Testis (tissue), 3 donors: ENCODE results near the gene KCNQ1. TPM values are rescaled to one million over a fixed set of nuclear protein-coding genes. Genes with fewer than 3 reads are reported as not detected.

Experiments used
- DNase-seq: peaks from one replicate; pipeline ENCODE4 v3.0.0-alpha.2; 2019
- H3K27ac ChIP-seq, 2 donors: fragments of 200-600 bp; sonication (generic); one replicate each; pipeline ENCODE4 v1.5.1; 2019
- H3K27me3 ChIP-seq: fragments of 200-600 bp; sonication (generic); one replicate; pipeline ENCODE4 v1.5.1; 2019
- H3K36me3 ChIP-seq: fragments of 200-600 bp; sonication (generic); one replicate; pipeline ENCODE4 v1.5.1; 2017; ENCODE audit warnings: low read depth; ENCODE audit errors: missing control alignments
- H3K4me1 ChIP-seq: fragments of 200-600 bp; sonication (generic); one replicate; pipeline ENCODE4 v1.5.1; 2019
- H3K4me3 ChIP-seq, 2 donors: fragments of 200-600 bp; sonication (generic); one replicate each; pipeline ENCODE4 v1.5.1; 2017 to 2019
- H3K9me3 ChIP-seq: fragments of 200-600 bp; sonication (generic); one replicate; pipeline ENCODE4 v1.5.1; 2017
- CTCF ChIP-seq, 3 experiments: fragments of 450-650 bp in 2 of 3; fragments of 200-600 bp in 1 of 3; sonication (generic) in 1 of 3; IDR thresholded peaks; one replicate each; pipeline ENCODE4 v1.5.1; 2016 to 2019; ENCODE audit warnings: antibody characterized with exemption in 3 of 3, mild to moderate bottlenecking in 2 of 3, moderate library complexity in 1 of 3
- POLR2A ChIP-seq: fragments of 450-650 bp; IDR thresholded peaks from one replicate; pipeline ENCODE4 v1.6.1; 2017; ENCODE audit warnings: antibody characterized with exemption, mild to moderate bottlenecking, moderate library complexity
- WGBS, 2 donors: methylation state at CpG; one replicate each; pipeline ENCODE4 v1.1.5; 2018; 5-methylcytosine and 5-hydroxymethylcytosine counted together
- intact Hi-C: fragments of 100-400 bp; cut with DNase I; formaldehyde crosslinking; loops from one replicate; pipeline ENCODE4 v1.15.1; 2023; ENCODE audit warnings: low total_unique reads
- polyA plus RNA-seq: library from polyadenylated mRNA; stranded (reverse); fragments of 350-450 nt; fragmentation: Illumina TruSeq; extraction: RNeasy Lipid Tissue Mini Kit (QIAGEN cat#74804); gene quantifications from one replicate; pipeline ENCODE4 v1.2.3, GENCODE V29; 2014; ENCODE audit warnings: low read depth, low replicate concordance; ENCODE audit not compliant: insufficient read depth
- total RNA-seq, 2 donors: library from RNA; depleted of rRNA; stranded (reverse); fragments of >200 nt; gene quantifications; one replicate each; pipeline ENCODE4 v1.2.3, GENCODE V29; 2016

KCNQ1 gene
- total and polyA plus RNA-seq, 3 donors from 2014 or later, result 6.0 to 24.2 (median 12.8) TPM

DNA sequence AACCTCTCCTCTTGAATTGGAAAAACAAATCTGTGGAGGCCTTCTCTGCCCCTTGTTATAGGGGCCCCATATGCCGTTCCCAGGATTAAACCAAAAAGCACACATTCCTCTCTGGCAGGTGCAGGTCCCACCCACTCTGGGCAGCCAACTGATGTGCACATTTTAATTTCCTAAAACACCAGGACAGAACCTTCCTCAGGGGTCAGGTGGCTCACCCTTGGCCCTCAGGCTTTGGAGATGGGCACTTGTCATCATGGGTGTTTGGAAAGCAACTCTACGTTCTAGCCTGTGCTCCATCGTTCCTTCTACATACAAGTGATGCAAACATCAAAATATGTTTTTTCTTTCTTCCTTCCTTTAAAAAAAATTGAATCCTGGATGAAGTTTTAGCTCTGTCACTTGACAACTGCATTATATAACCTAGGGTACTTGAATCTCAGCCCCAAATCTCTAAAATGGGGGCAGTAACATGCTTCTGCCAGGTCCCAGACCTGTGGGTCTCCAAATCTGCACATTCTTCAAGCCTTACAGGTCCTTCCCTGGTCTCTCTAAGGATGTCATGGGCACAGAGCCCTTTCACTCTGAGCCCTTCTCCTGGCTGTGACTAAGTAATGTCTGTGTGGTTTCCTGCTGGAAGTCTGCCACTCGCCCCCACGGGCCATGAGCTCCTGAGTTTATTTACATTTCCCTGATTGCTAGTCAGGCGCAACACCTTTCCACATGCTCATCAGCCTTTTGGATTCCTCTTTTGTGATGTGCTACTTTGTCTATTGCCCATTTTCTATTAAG lies 211.2 kb downstream of the KCNQ1 start:
- no peak overlapping the region for H3K4me3 ChIP-seq
- H3K27me3 ChIP-seq, result no peaks in the 10 kb centered on the region
- H3K4me1 ChIP-seq, result no peaks in the 10 kb centered on the region
- intact Hi-C loops, result no loop called here
- no peaks in the 10 kb centered on the region for H3K36me3 ChIP-seq
- WGBS, 2 donors, result 77 to 81% methylated on average over 6 of the region's 6 CpGs
- no peak overlapping the region for H3K27ac ChIP-seq
- TF ChIP-seq CTCF (IDR thresholded peaks at IDR 0.05), result no peak
- no peak for TF ChIP-seq POLR2A
- no peaks in the 10 kb centered on the region for H3K9me3 ChIP-seq
- no peak for DNase-seq

DNA sequence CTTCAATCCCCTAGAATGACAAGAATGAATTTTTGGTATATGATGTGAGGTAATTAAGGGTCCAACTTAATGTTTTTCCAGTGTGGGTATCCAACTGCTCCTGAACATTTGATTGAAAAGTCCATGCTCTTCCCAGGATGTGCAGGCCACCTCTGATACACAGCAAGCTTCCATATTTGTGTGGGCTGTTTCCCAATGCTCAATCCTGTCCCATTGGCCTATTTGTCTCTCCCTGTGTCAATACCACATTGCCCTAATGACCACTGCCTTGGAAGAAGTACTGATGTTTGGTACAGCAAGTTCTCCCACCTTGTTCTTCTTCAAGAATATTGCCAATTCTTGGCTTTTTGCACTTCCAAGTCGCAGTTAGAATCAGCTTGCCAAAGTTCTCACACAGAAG lies 212.1 kb downstream of the KCNQ1 start:
- Histone ChIP-seq H3K4me1 (no peaks in the 10 kb centered on the region), H3K36me3 (no peaks in the 10 kb centered on the region), H3K9me3 (no peaks in the 10 kb centered on the region), H3K27ac (no peak overlapping the region), H3K4me3 (no peak overlapping the region), H3K27me3 (no peaks in the 10 kb centered on the region)
- DNase-seq, result no peak
- intact Hi-C loops, result no loop called here
- WGBS, 2 donors, result 74 to 77% methylated on average over 1 of the region's 1 CpG
- TF ChIP-seq CTCF (IDR thresholded peaks at IDR 0.05) (no peak), POLR2A (no peak)

- H3K36me3 ChIP-seq, result no peaks in the 10 kb centered on the region
- 89 to 91% methylated on average over 8 of the region's 8 CpGs for WGBS, 2 donors
- no peak overlapping the region for H3K4me3 ChIP-seq
- no peak for TF ChIP-seq CTCF (IDR thresholded peaks at IDR 0.05)
- no peak for TF ChIP-seq POLR2A
- H3K4me1 ChIP-seq, result no peaks in the 10 kb centered on the region
- no peak for DNase-seq
- intact Hi-C loops, result no loop called here
- no peak overlapping the region for H3K27ac ChIP-seq
- H3K27me3 ChIP-seq, result no peaks in the 10 kb centered on the region
- H3K9me3 ChIP-seq, result no peaks in the 10 kb centered on the region
These were observed 213.0 kb downstream of the KCNQ1 start for GRCh38 chr11:2657697-2658284.

GRCh38 chr11:2660357-2660939 lies 215.6 kb downstream of the KCNQ1 start:
- WGBS, 2 donors, result 98 to 100% methylated on average over 2 of the region's 2 CpGs
- H3K27me3 ChIP-seq, result no peaks in the 10 kb centered on the region
- no peak overlapping the region for H3K4me3 ChIP-seq
- H3K4me1 ChIP-seq, result no peaks in the 10 kb centered on the region
- H3K36me3 ChIP-seq, result no peaks in the 10 kb centered on the region
- no peak overlapping the region for H3K27ac ChIP-seq
- no peak for DNase-seq
- intact Hi-C loops, result no loop called here
- H3K9me3 ChIP-seq, result no peaks in the 10 kb centered on the region
- TF ChIP-seq CTCF (IDR thresholded peaks at IDR 0.05), result no peak
